NB4 (cell line): ENCODE data around the gene CHAD.

Experiments
- CTCF ChIP-seq: IDR thresholded peaks from one replicate; pipeline ENCODE4 v1.5.1; 2012; ENCODE audit warnings: low read depth, low read length
- MAX ChIP-seq: IDR thresholded peaks from 2 replicates; pipeline ENCODE4 v1.6.1; 2011; ENCODE audit warnings: low read depth, low read length
- MYC ChIP-seq: IDR thresholded peaks from 2 replicates; pipeline ENCODE4 v1.6.1; 2011; ENCODE audit warnings: low read depth, low read length
- POLR2A ChIP-seq: IDR thresholded peaks from 2 replicates; pipeline ENCODE4 v1.6.1; 2011; ENCODE audit warnings: mild to moderate bottlenecking; ENCODE audit not compliant: insufficient read length; ENCODE audit errors: extremely low read depth

- no peak for TF ChIP-seq CTCF
- TF ChIP-seq MAX: no peak
- no peak for TF ChIP-seq POLR2A
- no peak for TF ChIP-seq MYC
Measured at GRCh38 chr17:50488880-50489279, 20.2 kb upstream of the CHAD start.
